Gastroesophageal sphincter (tissue), 4 donors: ENCODE measurements around the gene CPEB3. TPM values are rescaled to one million over a fixed set of nuclear protein-coding genes. Genes with fewer than 3 reads are reported as not detected.
"Not testable (repeated sequence)": the region's sequence is repeated elsewhere in the genome, so short reads cannot be mapped to it uniquely, and the experiment has no call there.

Experiments used
- ATAC-seq: fragments of 150-250 bp; one replicate; pipeline ENCODE4 v1.9.1; 2016; ENCODE audit warnings: mild to moderate bottlenecking, moderate library complexity
- H3K27ac ChIP-seq, 4 donors: fragments of 200-600 bp; sonication (generic) in 3 of 4; 1 replicate in 3 of 4; 2 replicates in 1 of 4; pipeline ENCODE4 v1.5.1; 2016 to 2019
- H3K27me3 ChIP-seq: fragments of 200-600 bp; sonication (generic); one replicate; pipeline ENCODE4 v1.5.1; 2019
- H3K36me3 ChIP-seq, 2 donors: fragments of 200-600 bp; sonication (generic); one replicate each; pipeline ENCODE4 v1.5.1; 2019; ENCODE audit warnings: control low read depth in 1 of 2
- H3K4me1 ChIP-seq, 3 donors: fragments of 200-600 bp; sonication (generic); 1 replicate in 2 of 3; 2 replicates in 1 of 3; pipeline ENCODE4 v1.5.1; 2016 to 2019; ENCODE audit warnings: control low read depth in 2 of 3
- H3K4me3 ChIP-seq, 2 donors: fragments of 200-600 bp; sonication (generic); one replicate each; pipeline ENCODE4 v1.5.1; 2019; ENCODE audit warnings: mild to moderate bottlenecking in 1 of 2, moderate library complexity in 1 of 2
- H3K9me3 ChIP-seq, 3 donors: fragments of 200-600 bp; sonication (generic); one replicate each; pipeline ENCODE4 v1.5.1; 2017 to 2019; ENCODE audit warnings: control low read depth in 2 of 3
- CTCF ChIP-seq, 4 experiments: fragments of 200-600 bp in 2 of 4; fragments of 450-650 bp in 2 of 4; sonication (generic) in 1 of 4; IDR thresholded peaks; one replicate each; pipeline ENCODE4 v1.5.1; 2017 to 2019; ENCODE audit warnings: antibody characterized with exemption in 4 of 4, mild to moderate bottlenecking in 2 of 4, moderate library complexity in 2 of 4
- EP300 ChIP-seq: sonication (generic); formaldehyde crosslinking; IDR thresholded peaks from one replicate; pipeline ENCODE4 v1.6.1; 2017; ENCODE audit warnings: antibody characterized with exemption, mild to moderate bottlenecking
- POLR2A ChIP-seq, 2 donors: fragments of 450-650 bp; IDR thresholded peaks; one replicate each; pipeline ENCODE4 v1.6.1; 2017; ENCODE audit warnings: antibody characterized with exemption in 2 of 2, mild to moderate bottlenecking in 2 of 2, moderate library complexity in 1 of 2
- POLR2AphosphoS5 ChIP-seq: sonication (generic); formaldehyde crosslinking; IDR thresholded peaks from one replicate; pipeline ENCODE4 v1.6.1; 2017; ENCODE audit warnings: antibody characterized with exemption
- WGBS, 2 donors: methylation state at CpG; one replicate each; pipeline ENCODE4 v1.1.5; 2018; ENCODE audit warnings: low coverage in 1 of 2; 5-methylcytosine and 5-hydroxymethylcytosine counted together
- total RNA-seq, 4 donors: library from RNA; depleted of rRNA; stranded (reverse); fragments of >200 nt; gene quantifications; one replicate each; pipeline ENCODE4 v1.1.0, GENCODE V29; 2016

Gene CPEB3
- total RNA-seq, 4 donors from 2014 or later, result 4.7 to 11.8 (median 9.7) TPM

DNA sequence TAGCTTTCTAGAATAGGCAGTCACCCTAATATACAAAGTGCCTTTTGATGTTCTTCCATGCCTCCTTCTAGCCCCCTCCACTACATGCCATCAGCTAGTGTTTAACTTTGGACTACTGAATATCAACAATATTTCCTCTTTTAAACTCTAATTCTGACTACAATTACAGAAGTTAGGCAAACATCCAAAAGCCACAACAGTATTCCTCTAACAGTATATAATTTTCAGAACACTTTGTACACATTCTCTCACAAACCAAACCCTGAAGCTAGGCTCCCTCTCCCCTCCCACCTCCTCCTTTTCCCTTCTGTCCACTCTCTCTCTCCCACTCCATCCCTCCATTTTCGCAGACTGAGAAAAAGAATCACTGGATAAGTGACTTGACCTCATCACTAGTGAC, 59.7 kb downstream of the CPEB3 start:
- no peak for ATAC-seq
- WGBS, 2 donors, result 33 to 57% methylated on average over 1 of the region's 1 CpG
- H3K4me1 ChIP-seq, result peaks cover 4 to 69% (median 10%) of the 10 kb centered on the region in 3 donors
- no peaks in the 10 kb centered on the region for H3K27me3 ChIP-seq
- H3K36me3 ChIP-seq, result peaks cover 0 to 30% of the 10 kb centered on the region in 2 donors
- H3K27ac ChIP-seq, result peak overlapping the region in 3 of 4 donors; percentile 46 to 71 (median 59)
- H3K9me3 ChIP-seq, result no peaks in the 10 kb centered on the region
- TF ChIP-seq CTCF (IDR thresholded peaks at IDR 0.05), result no peak
- H3K4me3 ChIP-seq, result no peak overlapping the region

DNA sequence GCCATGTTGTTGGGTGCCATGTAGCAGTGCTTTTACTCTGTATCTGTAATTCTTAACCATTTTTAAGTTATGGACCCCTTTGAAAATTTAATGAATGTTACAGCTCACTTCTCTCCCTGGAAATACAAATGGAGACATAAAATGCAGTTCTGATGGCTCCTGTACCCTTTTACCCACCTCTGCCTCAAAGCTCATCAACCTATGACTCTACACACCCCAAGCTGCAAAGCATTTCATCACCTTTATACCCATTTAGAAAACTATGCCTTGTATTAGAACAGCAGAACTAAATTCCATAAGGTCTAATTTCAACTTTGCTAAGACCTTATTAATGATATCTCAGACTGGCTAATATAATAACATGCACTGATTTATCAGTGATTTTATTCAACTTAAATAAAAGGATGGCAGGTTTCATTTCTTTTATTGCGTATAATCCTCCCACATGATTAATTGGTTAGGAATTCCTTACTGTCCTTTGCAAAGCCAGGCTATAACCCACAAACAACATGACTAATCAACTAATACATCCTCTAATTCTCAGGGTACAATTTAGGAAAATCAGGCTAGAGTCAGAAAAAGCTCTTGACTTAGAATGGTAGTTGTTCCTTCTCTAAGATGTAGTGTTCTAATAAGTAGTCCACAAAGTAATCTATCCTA, 68.1 kb downstream of the CPEB3 start:
- H3K4me1 ChIP-seq, result peaks cover 0 to 19% (median 0%) of the 10 kb centered on the region in 3 donors

DNA sequence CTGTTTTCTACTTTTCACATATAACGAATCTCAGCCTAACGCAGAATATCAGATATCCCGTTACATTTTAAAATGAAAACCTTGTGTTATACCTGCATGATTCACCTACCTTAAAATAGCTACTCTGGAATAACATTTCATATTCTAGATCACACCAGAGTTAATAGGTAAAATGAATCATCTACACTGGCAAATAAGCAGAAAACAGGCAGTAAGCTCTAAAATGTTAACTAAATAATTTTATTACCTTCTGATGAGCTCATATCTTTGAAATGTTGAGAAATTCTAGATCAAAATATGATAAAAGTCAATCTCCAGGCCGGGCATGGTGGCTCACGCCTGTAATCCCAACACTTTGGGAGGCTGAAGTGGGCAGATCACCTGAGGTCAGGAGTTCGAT, 71.3 kb downstream of the CPEB3 start:
- Histone ChIP-seq H3K27me3 (no peaks in the 10 kb centered on the region), H3K36me3 (peaks cover 0 to 15% of the 10 kb centered on the region in 2 donors), H3K27ac (no peak overlapping the region), H3K4me1 (peaks cover 0 to 10% (median 0%) of the 10 kb centered on the region in 3 donors), H3K9me3 (no peaks in the 10 kb centered on the region), H3K4me3 (no peak overlapping the region)
- no peak for ATAC-seq
- TF ChIP-seq POLR2A (IDR thresholded peaks at IDR 0.05) (no peak), EP300 (no peak), POLR2AphosphoS5 (no peak), CTCF (IDR thresholded peaks at IDR 0.05) (no peak)
- 88% methylated on average over 5 to 6 of the region's 6 CpGs for WGBS, 2 donors

More for the DNA sequence above, 68.1 kb downstream of the CPEB3 start:
- TF ChIP-seq POLR2A (IDR thresholded peaks at IDR 0.05) (no peak), POLR2AphosphoS5 (no peak), CTCF (IDR thresholded peaks at IDR 0.05) (no peak), EP300 (no peak)
- H3K27ac ChIP-seq, result no peak overlapping the region
- no peaks in the 10 kb centered on the region for H3K27me3 ChIP-seq
- H3K4me3 ChIP-seq, result no peak overlapping the region
- H3K9me3 ChIP-seq, result no peaks in the 10 kb centered on the region
- H3K36me3 ChIP-seq, result peaks cover 0 to 18% of the 10 kb centered on the region in 2 donors
- WGBS, 2 donors, result 45 to 62% methylated on average over 1 of the region's 1 CpG
- no peak for ATAC-seq

GRCh38 chr10:92218569-92218968, 72.3 kb downstream of the CPEB3 start:
- TF ChIP-seq POLR2A (IDR thresholded peaks at IDR 0.05) (no peak), POLR2AphosphoS5 (no peak), EP300 (no peak), CTCF (IDR thresholded peaks at IDR 0.05) (no peak)
- Histone ChIP-seq H3K4me1 (peaks cover 0 to 14% (median 0%) of the 10 kb centered on the region in 3 donors), H3K27ac (no peak overlapping the region), H3K4me3 (no peak overlapping the region), H3K36me3 (peaks cover 0 to 15% of the 10 kb centered on the region in 2 donors), H3K27me3 (no peaks in the 10 kb centered on the region), H3K9me3 (no peaks in the 10 kb centered on the region)
- 89 to 100% methylated on average over 3 of the region's 3 CpGs for WGBS, 2 donors
- ATAC-seq, result no peak

GRCh38 chr10:92216608-92217007, 74.3 kb downstream of the CPEB3 start:
- 85% methylated on average over 4 of the region's 12 CpGs; no CpG with 5 or more reads in 1 of the 2 donors for WGBS, 2 donors
- not testable (repeated sequence) for H3K27me3 ChIP-seq, H3K9me3 ChIP-seq, H3K4me1 ChIP-seq, H3K27ac ChIP-seq, ATAC-seq, H3K4me3 ChIP-seq
- peaks cover 0 to 13% of the 10 kb centered on the region in 2 donors for H3K36me3 ChIP-seq

- 95 to 100% methylated on average over 1 to 9 of the region's 9 CpGs for WGBS, 2 donors
- not testable (repeated sequence) for H3K4me3 ChIP-seq, H3K9me3 ChIP-seq, H3K27me3 ChIP-seq, H3K36me3 ChIP-seq, H3K27ac ChIP-seq, ATAC-seq
- peaks cover 0 to 24% (median 0%) of the 10 kb centered on the region in 3 donors for H3K4me1 ChIP-seq
Measured at GRCh38 chr10:92215222-92215621, 75.7 kb downstream of the CPEB3 start.
